Subcutaneous adipose tissue (tissue), 4 donors: ENCODE results near the gene GIT2. TPM values are rescaled to one million over a fixed set of nuclear protein-coding genes. Genes with fewer than 3 reads are reported as not detected.

Experiments used
- total RNA-seq, 4 donors: library from RNA; depleted of rRNA; stranded (reverse); fragments of >200 nt; gene quantifications; one replicate each; pipeline ENCODE4 v1.1.0, GENCODE V29; 2016
- TF ChIP-seq, protein P1 (sequence below): fragments of 450-650 bp; IDR thresholded peaks from one replicate; pipeline ENCODE4 v1.5.1; 2016; ENCODE audit warnings: low read depth, mild to moderate bottlenecking, control low read depth, antibody characterized with exemption, moderate library complexity

The GIT2 gene
- total RNA-seq, 4 donors from 2014 or later = 41.8 to 66.3 (median 53.5) TPM

DNA sequence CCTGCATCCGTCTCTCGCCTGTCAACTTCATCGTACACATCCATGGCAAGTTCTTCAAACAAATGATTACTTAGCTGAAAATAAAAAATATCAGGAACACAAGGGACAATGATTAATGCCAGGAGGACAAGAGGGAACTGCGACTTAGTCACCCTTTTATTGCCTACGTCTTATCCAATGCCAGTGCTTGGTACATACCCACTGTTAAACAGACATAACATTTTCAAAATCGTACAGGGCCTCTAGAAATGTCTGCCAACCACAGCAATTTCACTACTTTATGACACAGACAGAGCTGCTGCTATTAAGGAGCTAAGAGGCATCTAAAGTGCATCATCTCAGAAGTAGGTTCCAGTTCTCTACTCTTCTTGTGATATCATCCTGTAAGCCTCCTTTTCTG lies 34.6 kb downstream of the GIT2 start:
- TF ChIP-seq, protein P1, sequence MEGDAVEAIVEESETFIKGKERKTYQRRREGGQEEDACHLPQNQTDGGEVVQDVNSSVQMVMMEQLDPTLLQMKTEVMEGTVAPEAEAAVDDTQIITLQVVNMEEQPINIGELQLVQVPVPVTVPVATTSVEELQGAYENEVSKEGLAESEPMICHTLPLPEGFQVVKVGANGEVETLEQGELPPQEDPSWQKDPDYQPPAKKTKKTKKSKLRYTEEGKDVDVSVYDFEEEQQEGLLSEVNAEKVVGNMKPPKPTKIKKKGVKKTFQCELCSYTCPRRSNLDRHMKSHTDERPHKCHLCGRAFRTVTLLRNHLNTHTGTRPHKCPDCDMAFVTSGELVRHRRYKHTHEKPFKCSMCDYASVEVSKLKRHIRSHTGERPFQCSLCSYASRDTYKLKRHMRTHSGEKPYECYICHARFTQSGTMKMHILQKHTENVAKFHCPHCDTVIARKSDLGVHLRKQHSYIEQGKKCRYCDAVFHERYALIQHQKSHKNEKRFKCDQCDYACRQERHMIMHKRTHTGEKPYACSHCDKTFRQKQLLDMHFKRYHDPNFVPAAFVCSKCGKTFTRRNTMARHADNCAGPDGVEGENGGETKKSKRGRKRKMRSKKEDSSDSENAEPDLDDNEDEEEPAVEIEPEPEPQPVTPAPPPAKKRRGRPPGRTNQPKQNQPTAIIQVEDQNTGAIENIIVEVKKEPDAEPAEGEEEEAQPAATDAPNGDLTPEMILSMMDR = no peak

DNA sequence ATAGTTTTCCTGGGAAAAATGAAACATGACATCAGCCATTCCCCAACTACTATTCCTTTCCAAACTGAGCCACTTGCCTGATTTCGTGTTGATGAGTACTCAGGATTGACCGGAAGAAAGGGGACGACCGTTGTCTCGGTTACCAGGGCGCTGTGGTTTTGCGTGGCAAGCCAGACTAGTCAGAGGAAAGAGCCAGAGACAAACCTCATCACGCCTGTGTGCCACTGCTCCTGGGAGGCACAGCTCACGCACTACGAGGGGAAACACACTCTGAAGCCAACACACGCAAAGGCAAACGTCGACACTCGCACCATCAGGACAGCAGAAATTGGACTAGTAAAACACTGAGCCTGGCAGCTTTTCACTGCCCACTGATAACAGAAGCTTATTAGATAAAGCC lies 35.0 kb downstream of the GIT2 start:
- TF ChIP-seq, protein P1 = no peak

DNA sequence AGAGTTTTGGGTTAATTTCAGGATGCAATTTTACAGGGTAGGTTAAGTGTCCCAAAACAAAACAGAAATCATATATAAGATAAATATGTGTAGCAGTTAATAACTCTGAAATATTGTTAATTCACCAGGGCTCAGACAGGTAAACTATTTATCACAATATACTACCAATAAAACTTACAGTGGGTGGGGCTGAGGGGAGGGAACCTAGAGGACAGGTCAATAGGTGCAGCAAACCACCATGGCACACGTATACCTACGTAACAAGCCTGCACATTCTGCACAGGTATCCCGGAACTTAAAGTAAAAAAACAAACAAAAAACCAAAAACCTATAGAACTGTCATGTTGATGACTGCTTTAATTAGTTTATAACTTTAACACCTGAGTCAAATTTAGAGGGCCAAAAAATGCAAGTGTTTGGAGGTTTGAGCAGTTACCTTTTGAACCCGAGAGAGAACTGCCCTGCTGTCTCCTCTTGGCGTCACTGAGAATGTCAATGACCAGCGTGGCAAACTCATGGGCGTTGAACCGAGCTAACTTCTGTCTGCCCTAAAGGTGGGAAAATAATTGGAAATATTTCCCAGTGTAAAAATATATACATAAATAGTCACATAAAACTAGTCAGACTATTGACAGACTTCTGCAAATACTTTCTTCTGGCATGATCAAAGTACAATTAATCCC lies 36.6 kb downstream of the GIT2 start:
- TF ChIP-seq, protein P1 = no peak

DNA sequence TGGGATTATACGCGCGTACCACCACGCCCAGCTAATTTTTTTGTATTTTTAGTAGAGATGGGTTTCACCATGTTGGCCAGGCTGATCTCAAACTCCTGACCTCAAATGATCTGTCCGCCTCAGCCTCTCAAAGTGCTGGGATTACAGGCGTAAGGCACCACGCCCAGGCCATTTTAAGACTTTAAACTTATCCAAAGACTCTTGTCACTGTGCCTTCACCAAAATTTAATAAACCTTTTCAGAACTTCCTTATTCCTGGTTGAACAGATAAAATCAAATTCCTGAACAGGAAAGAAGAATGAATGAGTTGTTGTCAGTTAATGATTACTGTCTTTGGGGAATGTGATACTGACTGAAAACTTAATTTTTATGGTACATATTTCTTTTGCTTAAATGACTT lies 37.8 kb downstream of the GIT2 start:
- TF ChIP-seq, protein P1 = no peak

DNA sequence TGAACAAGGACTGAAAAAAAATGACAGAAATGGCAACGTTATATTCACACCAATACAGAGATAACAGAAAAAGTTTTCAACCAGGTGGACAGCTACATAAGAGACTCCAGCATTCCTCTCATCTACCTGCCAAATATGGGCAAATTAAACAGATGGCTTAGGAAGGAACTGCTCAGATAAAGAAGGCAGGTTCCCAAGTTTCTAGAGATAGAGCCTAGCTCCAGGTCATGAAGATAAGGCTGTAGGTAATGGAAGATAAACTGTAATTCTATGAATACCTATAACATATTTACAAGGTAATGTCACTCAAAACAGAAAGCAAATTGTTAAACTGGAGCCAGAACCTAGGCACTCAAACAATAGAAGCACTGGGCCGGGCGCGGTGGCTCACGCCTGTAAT lies 42.5 kb downstream of the GIT2 start:
- TF ChIP-seq, protein P1 = no peak

DNA sequence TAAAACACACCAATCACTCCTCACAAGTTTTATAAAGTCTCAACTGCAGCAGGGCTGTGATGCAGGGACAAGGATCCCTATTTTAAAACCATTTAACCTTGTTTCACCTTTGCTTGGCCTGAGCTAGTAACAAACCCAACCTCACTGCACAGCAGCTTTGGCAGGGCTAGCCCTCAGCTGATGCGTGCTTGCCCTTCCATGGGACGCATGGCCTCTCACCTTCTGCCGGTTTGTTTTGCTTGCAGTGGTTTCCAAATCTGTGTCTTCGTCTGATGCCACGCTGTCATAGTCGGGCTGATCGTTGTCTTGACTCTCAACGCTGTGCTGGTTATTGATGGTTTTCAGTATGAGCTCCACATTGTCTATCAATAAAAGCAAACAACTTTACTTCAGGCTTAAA lies 43.3 kb downstream of the GIT2 start:
- TF ChIP-seq, protein P1 = no peak

DNA sequence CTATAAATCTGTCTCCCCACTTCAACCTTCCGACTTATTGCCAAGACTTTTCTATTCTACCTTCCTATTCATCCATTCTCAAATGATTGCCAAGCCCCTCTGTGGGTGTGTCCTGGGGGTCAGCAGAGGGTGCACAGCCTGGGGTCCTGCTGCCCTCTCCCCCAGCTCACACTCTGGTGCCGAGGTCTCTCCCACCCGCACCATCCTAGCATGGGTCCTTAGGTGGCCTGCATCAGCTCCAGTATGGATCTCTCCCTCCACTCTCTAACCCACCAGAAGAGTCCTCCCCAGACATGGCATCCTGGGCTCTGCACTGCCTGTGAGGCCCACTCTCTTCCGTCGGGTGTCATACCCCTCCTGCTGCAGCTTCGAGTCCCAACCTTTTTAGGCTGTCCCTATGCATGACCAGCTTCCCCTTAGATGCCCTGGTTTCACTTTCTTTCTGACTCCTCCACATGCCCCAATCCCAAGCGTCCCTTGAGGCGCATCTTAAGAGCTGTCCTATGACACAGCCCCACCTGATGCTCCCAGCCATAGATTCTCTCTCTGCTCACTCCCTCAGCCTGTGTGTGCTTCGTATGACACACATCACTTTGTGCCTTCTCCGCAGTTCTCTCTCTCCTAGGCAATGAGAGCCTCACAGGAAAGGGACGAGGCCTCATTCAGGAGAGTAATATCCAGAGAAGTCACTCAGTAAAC lies 43.9 kb downstream of the GIT2 start:
- TF ChIP-seq, protein P1 = no peak
